Upper lobe of right lung (tissue), 1 donor: ENCODE measurements around the gene SIGLEC11. TPM values are rescaled to one million over a fixed set of nuclear protein-coding genes. Genes with fewer than 3 reads are reported as not detected.

ENCODE experiments used
- ATAC-seq: fragments of 200-7000 bp; cut with Tn5 transposase; one replicate; pipeline ENCODE4 v1.9.1; 2020; ENCODE audit warnings: mild to moderate bottlenecking, moderate library complexity
- DNase-seq: peaks from one replicate; pipeline ENCODE4 v3.0.0-alpha.2; 2020
- H3K27ac ChIP-seq: fragments of 200-600 bp; one replicate; pipeline ENCODE4 v1.8.0; 2022
- H3K27me3 ChIP-seq: fragments of 200-600 bp; one replicate; pipeline ENCODE4 v1.8.0; 2022; ENCODE audit warnings: mild to moderate bottlenecking
- H3K36me3 ChIP-seq: fragments of 200-600 bp; one replicate; pipeline ENCODE4 v1.8.0; 2022
- H3K4me1 ChIP-seq: fragments of 200-600 bp; one replicate; pipeline ENCODE4 v1.8.0; 2022
- H3K4me3 ChIP-seq: fragments of 200-600 bp; one replicate; pipeline ENCODE4 v1.8.0; 2022; ENCODE audit warnings: mild to moderate bottlenecking
- H3K9me3 ChIP-seq: fragments of 200-600 bp; one replicate; pipeline ENCODE4 v1.8.0; 2022
- intact Hi-C: fragments of 100-400 bp; cut with DNase I; formaldehyde crosslinking; loops from one replicate; pipeline ENCODE4 v1.11.0; 2022
- total RNA-seq: library from RNA; stranded (reverse); fragmentation: NEBNext Ultra II Directional; extraction: Animal tissue kit (Norgen Biotek cat#: 25700); gene quantifications from one replicate; pipeline ENCODE4 v1.2.1, GENCODE V29; 2021
- TF ChIP-seq, protein P1 (sequence below): fragments of 200-600 bp; IDR thresholded peaks from one replicate; pipeline ENCODE4 v1.8.0; 2022; ENCODE audit warnings: antibody characterized with exemption
- donor health status: DM: no; HTN: yes; CAD: no; lungs with severe emphysema.

Gene SIGLEC11
- total RNA-seq, 1 donor from 2014 or later = 2.5 TPM

DNA sequence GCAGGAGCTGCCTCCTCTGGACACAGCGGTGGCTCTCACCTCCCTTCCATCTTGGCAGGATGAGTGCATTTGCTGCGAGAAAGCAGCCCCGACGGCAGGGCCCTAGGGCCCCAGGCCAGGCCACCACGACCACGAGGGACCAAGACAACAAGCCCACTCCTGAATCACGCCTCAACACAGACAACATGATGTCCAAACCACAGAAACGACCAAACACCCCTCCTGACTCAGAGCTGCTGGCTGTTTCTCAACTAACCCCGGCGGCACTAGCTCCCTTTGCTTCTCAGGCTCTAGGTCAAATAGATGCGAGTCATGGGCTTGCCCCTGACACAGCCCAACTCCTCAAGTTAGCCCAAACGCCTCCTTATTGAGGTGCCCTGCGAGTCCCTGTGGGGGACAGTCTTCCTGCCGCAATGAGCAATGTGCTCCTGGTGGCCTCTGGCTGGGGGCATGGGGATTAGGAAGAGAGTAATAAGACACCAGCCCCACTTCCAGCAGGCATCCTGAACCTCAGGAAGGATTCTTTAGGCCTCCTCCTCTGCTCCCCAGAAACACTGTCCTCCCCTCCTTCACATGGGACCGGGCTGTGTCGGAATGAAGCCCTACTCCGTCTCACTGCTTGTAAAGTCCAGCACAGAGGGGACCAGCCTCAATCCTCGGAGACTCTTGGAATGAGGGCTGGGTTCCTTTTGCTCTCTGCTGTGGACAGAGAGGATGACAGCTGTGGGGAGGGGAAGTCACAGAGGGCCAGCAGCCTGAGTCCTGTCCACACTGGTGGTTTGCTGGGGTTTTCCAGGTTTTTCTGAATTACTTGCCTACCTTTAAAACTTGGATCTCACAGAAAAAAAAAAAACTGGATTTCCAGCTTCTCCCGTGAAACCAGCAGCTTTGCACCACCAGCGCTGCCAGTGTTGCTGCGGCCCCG is 38.8 kb downstream of the SIGLEC11 start:
- peaks cover 40% of the 10 kb centered on the region for H3K36me3 ChIP-seq
- no peak overlapping the region for H3K27ac ChIP-seq
- intact Hi-C loops = no loop called here
- no peak for ATAC-seq
- no peaks in the 10 kb centered on the region for H3K4me1 ChIP-seq
- no peaks in the 10 kb centered on the region for H3K9me3 ChIP-seq
- no peaks in the 10 kb centered on the region for H3K27me3 ChIP-seq
- TF ChIP-seq, protein P1, sequence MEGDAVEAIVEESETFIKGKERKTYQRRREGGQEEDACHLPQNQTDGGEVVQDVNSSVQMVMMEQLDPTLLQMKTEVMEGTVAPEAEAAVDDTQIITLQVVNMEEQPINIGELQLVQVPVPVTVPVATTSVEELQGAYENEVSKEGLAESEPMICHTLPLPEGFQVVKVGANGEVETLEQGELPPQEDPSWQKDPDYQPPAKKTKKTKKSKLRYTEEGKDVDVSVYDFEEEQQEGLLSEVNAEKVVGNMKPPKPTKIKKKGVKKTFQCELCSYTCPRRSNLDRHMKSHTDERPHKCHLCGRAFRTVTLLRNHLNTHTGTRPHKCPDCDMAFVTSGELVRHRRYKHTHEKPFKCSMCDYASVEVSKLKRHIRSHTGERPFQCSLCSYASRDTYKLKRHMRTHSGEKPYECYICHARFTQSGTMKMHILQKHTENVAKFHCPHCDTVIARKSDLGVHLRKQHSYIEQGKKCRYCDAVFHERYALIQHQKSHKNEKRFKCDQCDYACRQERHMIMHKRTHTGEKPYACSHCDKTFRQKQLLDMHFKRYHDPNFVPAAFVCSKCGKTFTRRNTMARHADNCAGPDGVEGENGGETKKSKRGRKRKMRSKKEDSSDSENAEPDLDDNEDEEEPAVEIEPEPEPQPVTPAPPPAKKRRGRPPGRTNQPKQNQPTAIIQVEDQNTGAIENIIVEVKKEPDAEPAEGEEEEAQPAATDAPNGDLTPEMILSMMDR = no peak
- no peak for DNase-seq
- H3K4me3 ChIP-seq = no peak overlapping the region

DNA sequence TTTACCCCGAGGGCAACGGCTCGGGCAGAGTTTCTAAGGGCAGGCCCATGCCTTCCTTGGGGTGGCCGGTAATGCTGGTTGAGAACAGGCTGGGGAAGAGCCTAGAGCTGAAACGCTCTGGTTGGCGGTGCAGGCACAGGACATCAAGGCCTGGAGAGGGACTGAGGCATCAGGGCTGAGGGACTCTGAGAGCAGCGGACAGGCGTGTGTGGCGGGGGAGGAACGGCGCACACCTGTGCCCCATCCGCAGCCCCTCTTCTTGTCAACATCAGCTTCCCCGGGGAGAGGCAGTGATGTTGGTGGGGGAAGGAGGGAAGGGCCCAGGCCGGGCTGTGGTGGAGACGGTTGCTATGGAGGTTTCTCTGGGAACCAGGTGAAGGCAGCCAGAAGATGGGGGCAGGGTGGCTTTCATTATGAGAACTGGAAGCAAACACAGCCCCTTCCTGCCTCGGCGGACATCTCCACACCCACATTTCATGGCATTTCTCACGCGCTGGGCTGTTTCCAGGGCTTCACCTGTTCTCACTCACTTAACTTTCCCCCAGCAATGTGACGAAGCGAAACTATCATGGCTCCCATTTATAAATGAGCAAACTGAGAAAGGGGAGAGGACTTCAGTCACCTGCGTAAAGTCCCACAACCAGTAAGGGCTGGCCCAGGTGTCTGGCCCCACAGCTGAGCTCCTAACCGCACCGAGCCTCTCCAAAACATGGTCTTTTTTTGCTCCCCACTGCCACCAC is 40.2 kb downstream of the SIGLEC11 start:
- H3K9me3 ChIP-seq = no peaks in the 10 kb centered on the region
- H3K4me3 ChIP-seq = no peak overlapping the region
- no peak overlapping the region for H3K27ac ChIP-seq
- ATAC-seq = no peak
- no peak for DNase-seq
- no peaks in the 10 kb centered on the region for H3K4me1 ChIP-seq
- intact Hi-C loops = no loop called here
- TF ChIP-seq, protein P1 = no peak
- H3K27me3 ChIP-seq = no peaks in the 10 kb centered on the region
- H3K36me3 ChIP-seq = peaks cover 34% of the 10 kb centered on the region

DNA sequence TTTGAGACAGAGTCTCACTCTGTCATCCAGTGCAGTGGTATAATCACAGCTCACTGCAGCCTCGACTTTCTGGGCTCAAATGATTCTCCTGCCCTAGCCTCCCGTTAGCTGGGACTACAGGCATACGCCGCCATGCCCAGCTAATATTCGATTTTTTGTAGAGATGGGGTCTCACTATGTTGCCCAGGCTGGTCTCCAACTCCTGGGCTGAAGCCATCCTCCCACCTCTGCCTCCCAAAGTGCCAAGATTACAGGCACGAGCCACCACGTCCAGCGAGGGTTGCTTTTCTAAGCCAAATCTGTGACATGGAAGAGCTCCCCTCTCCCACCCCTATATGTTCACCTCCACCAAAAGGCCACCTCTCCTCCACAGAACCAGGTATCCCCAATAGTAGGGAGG is 42.9 kb downstream of the SIGLEC11 start:
- intact Hi-C loops = no loop called here
- TF ChIP-seq, protein P1 = no peak
- no peak for ATAC-seq

DNA sequence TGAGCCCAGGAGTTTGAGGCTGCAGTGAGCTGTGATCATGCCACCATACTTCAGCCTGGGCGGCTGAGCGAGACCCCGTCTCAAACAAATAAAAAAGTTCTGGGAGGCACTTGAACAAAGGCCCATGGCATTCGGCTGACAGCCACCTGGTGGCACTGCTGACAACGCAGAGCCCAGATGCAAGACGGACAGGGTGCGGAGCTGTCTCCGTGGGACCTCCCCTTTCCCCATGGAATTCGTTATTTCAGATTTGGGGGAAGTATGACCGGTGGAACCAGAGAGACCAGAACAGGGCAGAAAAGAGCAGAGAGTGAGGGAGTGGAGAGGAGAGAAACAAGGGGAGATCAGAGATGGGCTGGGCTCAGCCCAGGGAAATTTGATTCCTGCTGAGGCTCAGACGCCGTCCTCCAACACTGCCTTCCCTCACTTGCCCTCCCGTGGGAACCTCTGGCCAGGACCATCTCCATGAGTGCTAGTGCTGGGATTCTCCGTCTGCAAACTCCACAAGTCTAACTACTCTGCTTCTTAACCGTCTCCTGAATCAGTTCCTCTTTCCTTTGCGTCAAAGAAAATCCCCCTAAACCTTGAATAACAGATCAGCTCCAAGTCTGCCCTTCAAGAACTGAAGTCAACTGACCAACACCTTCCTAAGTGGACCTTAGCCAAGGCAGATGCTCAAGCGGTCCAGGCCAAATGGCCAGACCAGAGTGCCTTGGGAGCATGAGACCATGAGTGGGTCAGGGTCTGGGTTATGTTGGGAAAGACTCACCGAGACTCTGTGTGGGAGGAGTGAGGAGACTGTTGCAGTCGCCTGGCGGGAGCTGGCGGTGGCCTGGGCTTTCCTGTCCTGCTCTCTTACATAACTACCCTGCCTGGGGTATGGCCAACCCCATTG is 43.9 kb downstream of the SIGLEC11 start:
- Histone ChIP-seq H3K27ac (no peak overlapping the region), H3K4me1 (no peaks in the 10 kb centered on the region), H3K36me3 (peaks cover 14% of the 10 kb centered on the region), H3K9me3 (no peaks in the 10 kb centered on the region), H3K4me3 (no peak overlapping the region), H3K27me3 (no peaks in the 10 kb centered on the region)
- peak; percentile 47 for ATAC-seq
- TF ChIP-seq, protein P1 = peak; percentile 11
- intact Hi-C loops = no loop called here
- no peak for DNase-seq

More for the DNA sequence above, 42.9 kb downstream of the SIGLEC11 start:
- Histone ChIP-seq H3K27me3 (no peaks in the 10 kb centered on the region), H3K27ac (no peak overlapping the region), H3K36me3 (peaks cover 7% of the 10 kb centered on the region), H3K4me3 (no peak overlapping the region), H3K4me1 (no peaks in the 10 kb centered on the region), H3K9me3 (no peaks in the 10 kb centered on the region)
- no peak for DNase-seq

DNA sequence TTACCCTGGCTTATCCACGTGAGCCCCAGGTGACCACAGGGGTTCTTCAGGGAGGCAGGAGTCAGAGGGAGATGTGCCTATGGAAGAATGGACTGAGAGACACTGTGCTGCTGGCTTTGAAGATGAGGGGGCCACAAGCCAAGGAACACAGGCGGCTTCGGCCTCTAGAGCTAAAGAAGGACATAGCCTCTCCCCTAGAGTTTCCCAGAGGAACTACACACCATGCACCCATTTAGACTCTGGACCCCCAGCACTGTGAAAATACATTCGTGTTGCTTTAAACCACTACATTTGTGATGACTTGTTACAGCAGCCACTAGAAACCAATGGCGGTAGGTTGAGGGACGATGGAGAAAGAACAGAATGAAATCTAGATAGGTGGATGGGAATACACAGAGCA is 45.7 kb downstream of the SIGLEC11 start:
- peaks cover 8% of the 10 kb centered on the region for H3K36me3 ChIP-seq
- H3K27me3 ChIP-seq = no peaks in the 10 kb centered on the region
- no peak overlapping the region for H3K4me3 ChIP-seq
- intact Hi-C loops = no loop called here
- H3K9me3 ChIP-seq = no peaks in the 10 kb centered on the region
- TF ChIP-seq, protein P1 = no peak
- no peak overlapping the region for H3K27ac ChIP-seq
- DNase-seq (no peak), ATAC-seq (no peak)
- H3K4me1 ChIP-seq = peaks cover 5% of the 10 kb centered on the region
